ENCODE results near the gene RANBP10. TPM values are rescaled to one million over a fixed set of nuclear protein-coding genes. Genes with fewer than 3 reads are reported as not detected.
A peak's percentile ranks its signal among the peaks of the same experiment; 100 is the strongest.

The RANBP10 gene
- total and polyA plus RNA-seq, 9 of the 15 experiments (the other 6 are each of a cell fraction or from before 2014, with no cell fraction given): 0.61 to 19.3 (median 5.9) TPM

DNA sequence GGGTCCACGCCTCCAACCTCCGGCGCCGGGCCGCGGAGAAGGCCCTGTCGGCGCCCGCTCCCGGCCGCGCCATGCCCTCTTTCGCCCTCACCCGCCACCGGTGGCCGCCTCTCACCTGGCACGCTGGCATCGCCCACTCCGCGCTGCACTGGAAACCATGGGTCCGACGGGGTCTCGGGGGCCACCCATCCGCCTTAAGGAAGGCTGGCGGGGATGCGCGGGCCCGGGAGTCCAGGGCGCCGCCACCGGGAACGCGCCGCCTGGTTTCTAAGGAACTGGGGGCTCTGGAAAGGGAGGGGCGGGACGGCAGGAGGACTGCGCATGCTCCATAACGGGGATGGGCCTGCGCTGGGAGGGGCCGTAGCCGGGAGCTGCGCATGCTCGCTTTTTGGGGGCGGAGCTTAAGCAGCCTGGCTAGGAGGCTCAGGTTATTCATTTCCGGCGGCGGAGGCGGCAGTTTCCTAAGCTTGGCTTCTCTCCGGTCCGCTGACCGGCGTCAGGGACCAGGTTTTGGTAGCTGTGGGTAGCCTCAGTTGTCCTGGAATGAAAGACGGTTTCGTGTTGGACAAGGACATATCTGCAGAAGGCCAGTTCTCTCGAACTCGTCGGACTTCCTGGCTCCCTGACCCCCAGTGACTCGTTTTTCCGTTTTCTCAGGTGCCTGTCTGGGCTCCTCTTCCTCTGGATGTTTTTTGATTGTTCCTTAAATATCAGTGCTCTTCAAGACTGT lies 87.1 kb downstream of the RANBP10 start, which contains the start of gene GFOD2 (continued):
- TF ChIP-seq, protein P1, sequence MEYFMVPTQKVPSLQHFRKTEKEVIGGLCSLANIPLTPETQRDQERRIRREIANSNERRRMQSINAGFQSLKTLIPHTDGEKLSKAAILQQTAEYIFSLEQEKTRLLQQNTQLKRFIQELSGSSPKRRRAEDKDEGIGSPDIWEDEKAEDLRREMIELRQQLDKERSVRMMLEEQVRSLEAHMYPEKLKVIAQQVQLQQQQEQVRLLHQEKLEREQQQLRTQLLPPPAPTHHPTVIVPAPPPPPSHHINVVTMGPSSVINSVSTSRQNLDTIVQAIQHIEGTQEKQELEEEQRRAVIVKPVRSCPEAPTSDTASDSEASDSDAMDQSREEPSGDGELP (CRISPR knock-in tag; IDR thresholded peaks at IDR 0.05; ENCODE audit: borderline replicate concordance): peak; percentile 55
- TF ChIP-seq PCBP1 (IDR thresholded peaks at IDR 0.05; ENCODE audit: low read depth, low read length, poor library complexity, severe bottlenecking) (no peak), ZSCAN32 (CRISPR knock-in tag; IDR thresholded peaks at IDR 0.05) (no peak), FOXJ3 (CRISPR knock-in tag; IDR thresholded peaks at IDR 0.05) (no peak), SMAD2 (IDR thresholded peaks at IDR 0.05; ENCODE audit: low read depth, low read length) (no peak), FOXP1 (CRISPR knock-in tag; IDR thresholded peaks at IDR 0.05) (peak; percentile 63; the same call in 1 of the 2 replicates), ZNF263 (CRISPR knock-in tag; IDR thresholded peaks at IDR 0.05; ENCODE audit: borderline replicate concordance) (peak; percentile 61; the same call in 1 of the 2 replicates), ZNF778 (CRISPR knock-in tag; IDR thresholded peaks at IDR 0.05) (no peak), PRMT5 (CRISPR knock-in tag; IDR thresholded peaks at IDR 0.05) (0 out of 2 replicates have a peak, but pooled peaks have one; percentile 38), BRF1 (IDR thresholded peaks at IDR 0.05; ENCODE audit: borderline replicate concordance, extremely low read depth, insufficient read length) (no peak), CTBP1 (IDR thresholded peaks at IDR 0.05; ENCODE audit: borderline replicate concordance) (peak; percentile 59; the same call in 1 of the 2 replicates)
- TF ChIP-seq, protein P2, sequence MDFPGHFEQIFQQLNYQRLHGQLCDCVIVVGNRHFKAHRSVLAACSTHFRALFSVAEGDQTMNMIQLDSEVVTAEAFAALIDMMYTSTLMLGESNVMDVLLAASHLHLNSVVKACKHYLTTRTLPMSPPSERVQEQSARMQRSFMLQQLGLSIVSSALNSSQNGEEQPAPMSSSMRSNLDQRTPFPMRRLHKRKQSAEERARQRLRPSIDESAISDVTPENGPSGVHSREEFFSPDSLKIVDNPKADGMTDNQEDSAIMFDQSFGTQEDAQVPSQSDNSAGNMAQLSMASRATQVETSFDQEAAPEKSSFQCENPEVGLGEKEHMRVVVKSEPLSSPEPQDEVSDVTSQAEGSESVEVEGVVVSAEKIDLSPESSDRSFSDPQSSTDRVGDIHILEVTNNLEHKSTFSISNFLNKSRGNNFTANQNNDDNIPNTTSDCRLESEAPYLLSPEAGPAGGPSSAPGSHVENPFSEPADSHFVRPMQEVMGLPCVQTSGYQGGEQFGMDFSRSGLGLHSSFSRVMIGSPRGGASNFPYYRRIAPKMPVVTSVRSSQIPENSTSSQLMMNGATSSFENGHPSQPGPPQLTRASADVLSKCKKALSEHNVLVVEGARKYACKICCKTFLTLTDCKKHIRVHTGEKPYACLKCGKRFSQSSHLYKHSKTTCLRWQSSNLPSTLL (IDR thresholded peaks at IDR 0.05): peak; percentile 100
- TF ChIP-seq, protein P3, sequence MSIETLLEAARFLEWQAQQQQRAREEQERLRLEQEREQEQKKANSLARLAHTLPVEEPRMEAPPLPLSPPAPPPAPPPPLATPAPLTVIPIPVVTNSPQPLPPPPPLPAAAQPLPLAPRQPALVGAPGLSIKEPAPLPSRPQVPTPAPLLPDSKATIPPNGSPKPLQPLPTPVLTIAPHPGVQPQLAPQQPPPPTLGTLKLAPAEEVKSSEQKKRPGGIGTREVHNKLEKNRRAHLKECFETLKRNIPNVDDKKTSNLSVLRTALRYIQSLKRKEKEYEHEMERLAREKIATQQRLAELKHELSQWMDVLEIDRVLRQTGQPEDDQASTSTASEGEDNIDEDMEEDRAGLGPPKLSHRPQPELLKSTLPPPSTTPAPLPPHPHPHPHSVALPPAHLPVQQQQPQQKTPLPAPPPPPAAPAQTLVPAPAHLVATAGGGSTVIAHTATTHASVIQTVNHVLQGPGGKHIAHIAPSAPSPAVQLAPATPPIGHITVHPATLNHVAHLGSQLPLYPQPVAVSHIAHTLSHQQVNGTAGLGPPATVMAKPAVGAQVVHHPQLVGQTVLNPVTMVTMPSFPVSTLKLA (conservative IDR thresholded peaks at IDR 0.05): peak in 1 of 2 experiments; percentile 57; a peak in 2 of 4 replicates
- TF ChIP-seq, protein P4, sequence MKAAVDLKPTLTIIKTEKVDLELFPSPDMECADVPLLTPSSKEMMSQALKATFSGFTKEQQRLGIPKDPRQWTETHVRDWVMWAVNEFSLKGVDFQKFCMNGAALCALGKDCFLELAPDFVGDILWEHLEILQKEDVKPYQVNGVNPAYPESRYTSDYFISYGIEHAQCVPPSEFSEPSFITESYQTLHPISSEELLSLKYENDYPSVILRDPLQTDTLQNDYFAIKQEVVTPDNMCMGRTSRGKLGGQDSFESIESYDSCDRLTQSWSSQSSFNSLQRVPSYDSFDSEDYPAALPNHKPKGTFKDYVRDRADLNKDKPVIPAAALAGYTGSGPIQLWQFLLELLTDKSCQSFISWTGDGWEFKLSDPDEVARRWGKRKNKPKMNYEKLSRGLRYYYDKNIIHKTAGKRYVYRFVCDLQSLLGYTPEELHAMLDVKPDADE (conservative IDR thresholded peaks at IDR 0.05; ENCODE audit: control insufficient read depth, low read depth, low read length): peak; percentile 92
- TF ChIP-seq, protein P5, sequence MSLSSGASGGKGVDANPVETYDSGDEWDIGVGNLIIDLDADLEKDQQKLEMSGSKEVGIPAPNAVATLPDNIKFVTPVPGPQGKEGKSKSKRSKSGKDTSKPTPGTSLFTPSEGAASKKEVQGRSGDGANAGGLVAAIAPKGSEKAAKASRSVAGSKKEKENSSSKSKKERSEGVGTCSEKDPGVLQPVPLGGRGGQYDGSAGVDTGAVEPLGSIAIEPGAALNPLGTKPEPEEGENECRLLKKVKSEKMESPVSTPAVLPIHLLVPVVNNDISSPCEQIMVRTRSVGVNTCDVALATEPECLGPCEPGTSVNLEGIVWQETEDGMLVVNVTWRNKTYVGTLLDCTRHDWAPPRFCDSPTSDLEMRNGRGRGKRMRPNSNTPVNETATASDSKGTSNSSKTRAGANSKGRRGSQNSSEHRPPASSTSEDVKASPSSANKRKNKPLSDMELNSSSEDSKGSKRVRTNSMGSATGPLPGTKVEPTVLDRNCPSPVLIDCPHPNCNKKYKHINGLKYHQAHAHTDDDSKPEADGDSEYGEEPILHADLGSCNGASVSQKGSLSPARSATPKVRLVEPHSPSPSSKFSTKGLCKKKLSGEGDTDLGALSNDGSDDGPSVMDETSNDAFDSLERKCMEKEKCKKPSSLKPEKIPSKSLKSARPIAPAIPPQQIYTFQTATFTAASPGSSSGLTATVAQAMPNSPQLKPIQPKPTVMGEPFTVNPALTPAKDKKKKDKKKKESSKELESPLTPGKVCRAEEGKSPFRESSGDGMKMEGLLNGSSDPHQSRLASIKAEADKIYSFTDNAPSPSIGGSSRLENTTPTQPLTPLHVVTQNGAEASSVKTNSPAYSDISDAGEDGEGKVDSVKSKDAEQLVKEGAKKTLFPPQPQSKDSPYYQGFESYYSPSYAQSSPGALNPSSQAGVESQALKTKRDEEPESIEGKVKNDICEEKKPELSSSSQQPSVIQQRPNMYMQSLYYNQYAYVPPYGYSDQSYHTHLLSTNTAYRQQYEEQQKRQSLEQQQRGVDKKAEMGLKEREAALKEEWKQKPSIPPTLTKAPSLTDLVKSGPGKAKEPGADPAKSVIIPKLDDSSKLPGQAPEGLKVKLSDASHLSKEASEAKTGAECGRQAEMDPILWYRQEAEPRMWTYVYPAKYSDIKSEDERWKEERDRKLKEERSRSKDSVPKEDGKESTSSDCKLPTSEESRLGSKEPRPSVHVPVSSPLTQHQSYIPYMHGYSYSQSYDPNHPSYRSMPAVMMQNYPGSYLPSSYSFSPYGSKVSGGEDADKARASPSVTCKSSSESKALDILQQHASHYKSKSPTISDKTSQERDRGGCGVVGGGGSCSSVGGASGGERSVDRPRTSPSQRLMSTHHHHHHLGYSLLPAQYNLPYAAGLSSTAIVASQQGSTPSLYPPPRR (CRISPR knock-in tag; IDR thresholded peaks at IDR 0.05; ENCODE audit: borderline replicate concordance): 0 out of 2 replicates have a peak, but pooled peaks have one; percentile 45
